Brain pericyte (primary cell): ENCODE results near the gene STX10.
A peak's percentile ranks its signal among the peaks of the same experiment; 100 is the strongest.

Source experiments
- DNase-seq: peaks from one replicate; pipeline ENCODE4 v3.0.0-alpha.2; 2012; ENCODE audit warnings: low read depth, low spot score

The STX10 gene

DNA sequence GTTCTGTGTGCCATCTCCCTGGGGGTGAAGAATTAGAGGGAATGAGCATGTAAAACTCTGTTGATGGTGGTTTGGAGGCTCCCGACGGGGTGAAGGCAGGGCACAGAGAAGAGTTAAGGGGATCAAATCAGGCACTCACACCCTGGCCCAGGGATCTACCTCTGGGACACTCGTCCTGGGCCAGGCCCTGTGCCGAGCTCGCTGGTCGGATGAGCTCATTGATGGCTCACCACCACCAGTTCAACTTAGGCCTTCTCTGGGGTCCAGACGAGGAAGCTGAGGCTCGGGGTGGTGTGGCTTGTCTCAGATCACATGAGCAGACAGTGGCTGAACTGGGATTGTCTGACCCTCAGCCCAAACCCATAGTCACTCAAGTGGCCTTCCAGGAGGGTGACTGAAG lies 30.5 kb downstream of the STX10 start:
- DNase-seq = no peak

DNA sequence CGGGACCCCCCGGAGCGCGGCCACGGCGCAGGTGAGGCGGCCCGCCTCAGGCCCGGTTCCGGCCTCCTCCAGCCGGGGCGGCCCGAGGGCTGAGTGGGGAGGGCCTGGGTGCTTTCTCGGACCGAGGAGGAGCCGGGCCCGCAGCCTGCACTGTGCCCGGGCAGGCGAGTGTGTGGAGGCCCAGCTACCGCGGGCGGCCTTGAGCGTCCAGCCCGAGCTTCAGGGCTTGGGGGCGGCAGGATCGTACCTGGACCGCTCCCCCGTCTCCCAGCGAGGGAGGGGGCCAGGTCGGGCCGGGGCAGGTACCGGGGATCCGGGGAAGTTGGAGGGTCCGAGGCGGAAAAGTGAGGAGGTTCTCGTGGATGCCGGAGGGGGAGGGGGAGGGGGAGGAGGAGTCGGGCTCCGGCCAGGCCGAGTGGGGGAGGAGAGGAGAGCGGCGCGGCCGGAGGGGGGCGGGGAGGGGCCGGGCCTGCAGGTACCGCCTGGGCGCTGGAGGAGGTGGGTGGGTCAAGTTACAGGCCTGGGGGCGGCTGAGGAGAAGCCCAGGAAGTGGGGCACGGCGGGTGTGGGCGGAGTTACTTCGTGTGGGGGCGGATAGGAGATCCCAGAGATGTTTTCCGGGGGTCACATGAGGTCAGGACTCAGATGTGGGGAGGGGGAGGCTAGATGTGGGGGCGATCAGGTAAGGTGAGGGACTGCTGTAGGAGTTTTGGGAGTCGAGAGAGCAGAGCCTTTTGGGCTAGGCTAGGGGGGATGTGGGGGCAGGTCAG lies 31.6 kb downstream of the STX10 start:
- DNase-seq = no peak

DNA sequence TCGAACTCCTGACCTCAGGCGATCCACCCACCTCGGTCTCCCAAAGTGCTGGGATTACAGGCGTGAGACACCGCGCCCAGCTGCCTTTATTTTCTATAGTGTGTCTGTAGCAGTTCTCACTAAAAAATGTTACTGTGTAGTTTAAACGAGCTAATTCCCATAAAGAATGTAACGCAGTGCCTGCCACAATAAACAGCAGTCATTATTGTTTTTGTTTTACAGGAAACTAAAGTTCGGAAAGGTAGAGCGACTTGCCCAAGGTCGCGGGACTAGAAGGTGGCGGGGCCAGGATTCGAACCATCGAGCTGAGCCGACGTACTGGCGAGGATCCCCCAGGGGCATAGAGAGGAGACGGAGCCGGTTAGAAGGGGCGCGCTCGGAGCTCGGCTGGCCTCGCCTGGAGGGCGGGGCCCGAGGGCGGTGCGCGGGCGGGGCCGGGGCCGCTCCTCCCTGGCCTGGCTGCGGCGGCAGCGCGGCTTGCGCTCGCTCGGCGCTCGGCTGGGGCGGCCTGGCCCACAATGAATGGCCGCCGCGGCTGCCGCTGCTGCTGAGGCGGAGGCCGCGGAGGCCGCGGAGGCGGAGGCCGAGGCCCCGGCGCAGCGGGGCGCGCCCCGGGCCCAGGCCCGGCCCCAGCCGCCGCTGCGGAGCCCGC lies 32.3 kb downstream of the STX10 start, which contains the start of gene NACC1:
TSS of gene NACC1 (plus strand) at position 493 of the 652 bp plus-strand sequence. CDS start 16,944 bp downstream, outside the sequence.
- DNase-seq = peak; percentile 34

DNA sequence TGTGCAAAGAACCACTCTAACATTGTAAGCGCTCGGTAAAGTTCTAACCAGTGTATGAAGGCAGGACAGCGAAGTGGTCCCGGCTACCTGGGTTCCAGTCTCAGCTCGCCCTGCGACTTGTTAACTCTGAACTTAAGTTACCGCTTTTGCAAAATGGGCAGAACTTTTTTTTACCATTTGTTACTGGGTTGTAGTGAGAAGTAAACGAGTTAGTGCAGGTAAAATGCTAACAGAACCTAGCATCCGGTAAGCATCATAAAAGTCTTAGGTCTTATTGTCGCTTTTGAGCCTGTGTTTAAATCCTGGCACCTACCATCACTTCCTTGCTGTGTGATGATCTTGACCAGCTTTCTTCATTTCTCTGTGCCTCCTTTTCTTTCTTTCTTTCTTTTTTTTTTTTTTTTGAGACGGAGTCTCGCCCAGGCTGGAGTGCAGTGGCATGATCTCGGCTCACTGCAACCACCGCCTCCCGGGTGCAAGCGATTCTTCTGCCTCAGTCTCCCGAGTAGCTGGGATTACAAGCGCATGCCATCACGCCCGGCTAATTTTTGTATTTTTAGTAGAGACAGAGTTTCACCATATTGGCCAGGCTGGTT lies 32.9 kb downstream of the STX10 start:
- no peak for DNase-seq

DNA sequence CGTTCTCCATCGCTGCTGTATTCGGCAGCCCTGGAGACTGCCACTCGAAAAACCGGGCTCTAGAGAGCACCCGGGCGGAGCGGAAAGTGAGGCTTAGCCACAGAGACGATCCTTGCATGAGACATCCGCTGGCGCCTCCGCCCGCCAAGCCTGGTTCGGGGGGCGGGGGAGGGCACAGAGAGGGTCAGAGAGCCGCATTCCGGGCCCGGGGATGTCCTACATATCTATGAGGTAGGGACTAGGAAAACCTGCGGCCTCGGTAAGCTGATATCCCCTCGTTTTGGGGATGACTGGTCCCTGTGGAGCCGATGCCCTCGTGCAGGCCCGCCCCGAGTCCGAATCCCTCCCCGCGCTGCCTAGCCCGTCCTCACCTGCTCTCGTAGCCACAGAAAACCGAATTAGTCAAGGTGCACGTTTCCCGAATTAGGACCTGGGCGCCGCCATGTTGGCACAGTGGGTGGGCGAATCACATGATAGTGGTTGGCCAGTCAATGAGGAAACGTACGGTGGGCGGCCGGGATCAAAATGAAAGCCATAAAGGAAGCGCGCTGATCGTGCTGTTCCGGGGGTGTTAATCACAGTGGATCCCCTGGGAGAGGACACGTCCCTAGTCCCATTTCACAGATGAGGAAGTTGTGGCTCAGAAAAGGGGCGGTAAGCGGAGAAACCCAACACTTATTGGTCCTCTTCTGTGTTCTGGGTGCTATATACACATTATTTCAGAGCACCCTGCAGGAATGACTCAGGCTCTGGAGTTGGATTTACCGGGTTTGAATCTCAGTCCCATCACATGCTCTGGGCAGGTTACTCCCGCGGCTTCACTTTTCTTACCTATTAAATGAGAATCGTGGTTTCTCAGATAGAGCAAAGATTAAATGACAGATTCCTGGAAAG lies 33.6 kb downstream of the STX10 start, which contains the start of gene TRMT1:
TSS of gene TRMT1 (minus strand) at position 459 of the 894 bp plus-strand sequence. CDS start at position 118, 341 bp downstream.
- DNase-seq = peak; percentile 52

DNA sequence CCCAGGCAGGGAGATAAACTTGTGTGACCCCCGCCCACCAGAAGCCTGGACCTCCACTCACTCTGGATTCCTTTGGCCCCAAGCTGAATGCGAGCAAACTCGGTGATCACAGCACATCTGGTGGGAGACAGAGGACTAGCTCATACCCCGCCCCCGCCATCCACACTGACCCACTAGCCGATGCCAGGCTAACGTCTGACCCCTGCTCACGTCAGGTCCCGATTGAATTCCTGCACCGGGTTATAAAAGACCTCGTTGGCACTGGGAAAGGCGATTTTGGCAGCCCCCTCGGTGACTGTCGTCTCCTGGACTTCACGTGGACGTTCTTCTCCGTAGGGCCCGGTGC lies 34.3 kb downstream of the STX10 start:
- DNase-seq = no peak

DNA sequence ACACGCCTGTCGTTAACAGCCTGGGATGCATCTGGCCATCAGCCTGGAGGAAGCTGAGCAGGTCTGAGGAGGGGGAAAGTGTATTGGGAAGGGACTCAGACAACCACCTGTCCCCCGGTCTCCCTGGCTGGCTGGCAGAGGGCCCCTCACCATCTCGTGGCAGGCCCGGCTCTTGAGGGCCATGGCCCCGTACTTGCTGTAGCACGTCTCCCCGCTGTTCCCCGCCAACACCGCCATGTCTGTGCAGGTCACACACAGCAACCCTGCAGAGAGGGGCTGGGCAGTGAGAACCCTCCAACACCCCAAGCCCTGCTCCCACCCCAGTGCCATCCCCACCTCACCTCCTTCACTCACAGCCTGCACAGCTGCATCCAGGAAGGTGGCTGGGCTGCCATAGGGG lies 37.6 kb downstream of the STX10 start:
- no peak for DNase-seq

DNA sequence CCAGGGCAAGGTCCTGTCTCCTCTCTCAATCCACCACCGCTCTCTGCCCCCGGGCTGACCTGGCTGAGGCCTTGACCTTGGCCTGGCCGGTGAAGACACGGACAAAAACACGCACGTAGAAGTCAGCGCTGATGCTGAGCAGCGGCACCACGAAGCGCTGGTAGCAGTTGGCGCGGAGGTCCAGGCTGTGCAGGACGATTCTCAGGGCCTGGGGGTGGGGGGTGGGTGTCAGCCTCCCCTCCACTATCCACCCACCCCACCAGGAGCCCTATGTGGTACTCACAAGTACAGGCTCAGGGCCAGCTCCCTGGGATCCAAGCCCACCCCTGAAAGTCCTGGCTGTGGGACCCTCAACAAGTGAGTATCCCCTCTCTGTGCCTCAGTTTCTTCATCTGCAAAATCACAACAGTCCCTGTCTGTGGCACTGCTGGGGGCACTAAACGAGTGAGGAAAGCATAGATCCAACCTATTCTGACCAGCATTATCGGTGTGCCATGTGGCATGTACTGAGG lies 40.0 kb downstream of the STX10 start:
- no peak for DNase-seq

DNA sequence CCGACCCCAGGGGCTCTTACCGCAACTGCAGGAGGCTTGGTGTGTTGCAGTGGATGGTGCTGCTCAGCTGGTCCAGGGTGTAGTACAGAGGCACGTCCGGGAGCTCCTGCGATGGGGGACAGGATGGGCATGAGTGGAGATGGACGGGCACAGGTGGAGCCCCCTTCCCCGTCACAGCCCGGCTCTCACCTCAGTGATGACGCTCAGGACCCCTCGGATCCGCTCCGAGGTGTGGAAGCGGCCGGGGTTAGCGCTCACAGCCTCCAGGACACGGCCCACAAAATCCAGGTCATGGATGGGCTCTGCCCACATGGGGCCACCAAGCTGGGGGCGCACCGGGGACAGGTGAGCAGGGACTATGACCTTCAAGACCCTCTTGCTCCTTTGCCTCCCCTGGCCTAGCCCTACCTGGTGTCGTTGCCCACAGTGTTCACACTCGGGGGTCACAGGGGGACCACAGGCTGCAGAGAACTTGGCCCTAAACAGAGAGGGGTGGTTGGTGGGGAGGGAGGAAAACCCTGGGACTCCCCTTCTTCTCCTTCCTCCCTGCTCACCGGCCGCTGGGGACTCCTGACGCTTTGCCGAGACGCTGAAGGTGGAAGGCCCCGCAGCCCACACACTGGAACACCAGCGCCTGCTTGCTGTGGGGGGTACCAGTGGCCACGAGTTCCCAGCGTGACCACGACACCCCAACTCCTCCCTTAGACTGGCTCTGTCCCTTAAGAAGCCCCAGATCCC lies 40.6 kb downstream of the STX10 start:
- DNase-seq = no peak

DNA sequence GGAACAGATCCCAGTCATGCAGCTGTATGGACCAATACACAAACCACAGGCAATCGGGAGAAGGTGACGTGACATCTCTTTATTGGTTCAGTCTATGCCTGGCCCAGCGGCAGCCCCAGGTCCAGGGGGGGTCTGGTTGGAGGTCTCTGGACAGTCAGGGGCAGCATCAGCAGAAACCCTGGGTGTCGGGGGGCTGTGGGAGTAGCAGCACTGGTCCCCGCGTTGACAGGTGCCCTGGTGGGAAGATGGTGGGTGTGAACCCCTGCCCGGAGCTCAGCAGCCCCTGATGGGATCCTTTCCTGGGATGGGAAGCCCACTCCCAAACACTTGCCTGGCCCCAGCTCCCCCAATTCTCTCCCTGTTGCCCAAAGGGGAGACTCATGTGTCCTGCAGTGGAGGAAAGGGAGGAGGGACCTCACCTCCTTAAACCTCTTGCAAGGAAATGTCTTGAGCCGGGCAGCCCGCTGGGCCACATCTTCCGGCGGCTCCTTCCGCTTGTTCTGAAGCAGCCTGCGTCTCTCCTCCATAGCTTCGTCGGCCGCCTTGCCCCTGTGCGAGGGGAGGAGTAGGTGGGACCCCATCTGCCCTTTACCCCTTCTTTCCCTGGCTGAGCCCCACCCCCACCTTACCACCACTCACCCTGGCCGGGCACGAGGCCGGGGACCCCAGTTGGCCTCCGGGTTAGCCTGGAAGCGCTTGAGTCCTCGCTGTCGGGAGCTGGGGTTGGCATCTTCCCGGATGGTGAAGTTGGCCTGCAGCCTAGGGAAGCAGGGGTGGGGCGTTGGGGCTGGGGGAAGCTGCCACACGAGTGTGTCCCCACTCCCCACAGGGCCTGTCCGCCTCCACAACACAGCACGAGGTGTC lies 45.1 kb downstream of the STX10 start:
- DNase-seq = no peak

DNA sequence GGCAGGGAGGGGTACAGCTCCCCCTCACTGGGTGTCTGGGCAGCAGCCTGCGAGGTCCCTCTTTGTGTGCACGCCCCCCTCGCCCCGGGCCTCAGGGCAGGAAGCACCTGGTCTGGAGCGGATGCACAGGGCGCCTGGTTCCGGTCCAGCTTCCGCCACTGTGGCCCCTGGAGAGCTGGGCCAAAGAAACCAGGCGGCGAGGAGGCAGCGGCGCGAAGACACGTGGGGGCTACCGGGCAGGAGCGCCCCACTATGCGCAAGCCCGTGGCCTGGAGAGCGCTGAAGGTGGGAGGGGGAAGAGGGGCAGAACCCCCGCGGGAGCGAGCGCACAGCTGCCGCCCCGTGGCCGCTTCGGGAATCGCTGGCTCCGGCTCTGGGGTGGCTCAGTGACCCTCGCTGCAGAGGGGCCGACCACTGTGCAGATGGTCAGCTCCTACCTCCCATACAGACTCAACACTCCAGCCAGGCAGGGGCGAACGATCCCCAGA lies 45.8 kb downstream of the STX10 start:
- DNase-seq = no peak

DNA sequence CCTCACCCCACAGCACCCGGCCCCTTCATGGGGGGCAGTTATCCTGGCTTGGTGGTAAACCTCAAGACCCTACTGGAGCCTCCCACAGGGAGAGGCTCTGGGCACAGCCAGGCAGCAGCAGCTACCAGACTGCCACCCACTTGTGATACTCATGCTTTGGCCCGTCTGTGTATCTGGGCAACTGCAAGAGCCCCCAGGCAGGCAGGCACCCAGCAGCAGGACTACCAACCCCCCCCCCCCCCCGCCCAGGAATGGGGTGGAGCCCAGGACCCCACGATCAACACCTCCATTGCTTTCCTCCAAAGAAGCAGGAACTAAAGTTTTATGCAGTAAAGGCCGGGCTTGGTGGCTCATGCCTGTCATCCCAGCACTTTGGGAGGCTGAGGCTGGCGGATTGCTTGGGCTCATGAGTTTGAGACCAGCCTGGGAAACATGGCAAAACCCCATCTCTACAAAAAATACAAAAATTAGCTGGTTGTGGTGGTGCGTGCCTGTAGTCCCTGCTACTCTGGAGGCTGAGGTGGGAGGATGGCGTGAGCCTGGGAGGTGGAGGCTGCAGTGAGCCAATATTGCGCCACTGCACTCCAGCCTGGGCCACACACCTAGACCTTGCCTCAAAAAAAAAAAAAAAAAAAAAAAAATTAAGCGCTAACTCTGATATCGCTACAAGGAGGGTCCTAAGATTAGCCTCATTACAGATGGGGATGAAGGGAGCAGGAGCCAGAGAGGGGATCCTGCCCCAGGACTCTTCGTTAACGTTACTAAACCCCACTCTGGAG lies 46.4 kb downstream of the STX10 start:
- no peak for DNase-seq

DNA sequence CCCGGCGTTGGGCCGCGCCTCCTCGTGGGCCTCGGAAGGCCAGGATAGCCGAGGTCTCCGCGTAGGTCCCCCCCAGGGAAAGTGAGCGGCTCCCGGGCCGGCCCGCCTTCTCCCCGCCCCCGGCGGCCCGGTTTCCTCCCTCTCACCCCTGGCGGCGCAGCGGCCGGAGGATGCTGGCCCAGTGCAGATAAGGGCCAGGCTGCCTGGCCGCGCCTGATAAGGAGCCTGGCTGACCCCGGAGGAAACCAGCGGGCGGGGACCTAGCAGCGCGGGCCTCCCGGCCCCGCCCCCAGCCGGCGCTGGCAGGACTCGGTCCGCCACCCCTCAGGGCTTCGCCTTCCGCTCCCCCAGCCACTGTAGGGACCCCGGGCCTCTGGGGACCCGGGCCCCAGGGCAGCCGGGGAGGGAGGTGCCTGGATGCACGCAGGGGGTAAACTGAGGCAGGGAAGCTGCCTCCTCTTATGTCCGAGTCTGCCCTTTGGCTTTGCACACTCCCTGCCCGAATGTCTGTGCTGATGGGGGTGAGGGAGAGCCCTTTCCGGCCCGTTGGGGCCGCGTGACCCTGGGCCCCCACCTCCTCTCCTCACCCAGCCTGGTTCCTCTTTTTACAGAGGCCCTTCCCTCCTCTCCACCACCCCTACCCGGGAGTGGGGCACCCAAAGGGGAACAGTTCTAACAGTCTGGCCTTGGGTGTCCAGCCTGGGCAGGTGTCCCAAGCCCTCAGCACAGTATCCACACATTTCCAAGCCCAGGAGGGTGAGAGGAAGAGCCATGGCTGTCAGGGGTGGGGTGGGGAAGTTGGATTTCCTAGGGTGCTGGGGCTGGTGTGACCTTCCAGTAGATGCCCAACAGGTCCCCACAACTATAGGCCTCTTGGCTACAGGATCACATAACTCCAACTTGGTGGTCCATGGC lies 47.3 kb downstream of the STX10 start, which contains the start of gene LYL1:
TSS of gene LYL1 (minus strand) at position 193 of the 915 bp plus-strand sequence. CDS start 1,687 bp downstream, outside the sequence.
- no peak for DNase-seq

DNA sequence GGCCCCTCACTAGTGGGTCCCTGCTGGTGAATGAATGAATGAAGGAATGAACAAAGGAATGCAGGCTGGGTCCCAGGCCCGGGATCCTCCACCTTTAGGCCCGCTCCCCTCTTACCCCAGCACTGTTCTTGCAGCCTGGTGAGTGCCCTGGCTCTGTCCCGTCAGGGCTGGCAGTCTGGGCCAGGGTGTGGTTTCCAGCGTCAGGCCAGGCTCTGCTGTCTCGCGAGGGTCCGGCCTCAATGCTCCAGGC lies 47.8 kb downstream of the STX10 start:
- DNase-seq = no peak

DNA sequence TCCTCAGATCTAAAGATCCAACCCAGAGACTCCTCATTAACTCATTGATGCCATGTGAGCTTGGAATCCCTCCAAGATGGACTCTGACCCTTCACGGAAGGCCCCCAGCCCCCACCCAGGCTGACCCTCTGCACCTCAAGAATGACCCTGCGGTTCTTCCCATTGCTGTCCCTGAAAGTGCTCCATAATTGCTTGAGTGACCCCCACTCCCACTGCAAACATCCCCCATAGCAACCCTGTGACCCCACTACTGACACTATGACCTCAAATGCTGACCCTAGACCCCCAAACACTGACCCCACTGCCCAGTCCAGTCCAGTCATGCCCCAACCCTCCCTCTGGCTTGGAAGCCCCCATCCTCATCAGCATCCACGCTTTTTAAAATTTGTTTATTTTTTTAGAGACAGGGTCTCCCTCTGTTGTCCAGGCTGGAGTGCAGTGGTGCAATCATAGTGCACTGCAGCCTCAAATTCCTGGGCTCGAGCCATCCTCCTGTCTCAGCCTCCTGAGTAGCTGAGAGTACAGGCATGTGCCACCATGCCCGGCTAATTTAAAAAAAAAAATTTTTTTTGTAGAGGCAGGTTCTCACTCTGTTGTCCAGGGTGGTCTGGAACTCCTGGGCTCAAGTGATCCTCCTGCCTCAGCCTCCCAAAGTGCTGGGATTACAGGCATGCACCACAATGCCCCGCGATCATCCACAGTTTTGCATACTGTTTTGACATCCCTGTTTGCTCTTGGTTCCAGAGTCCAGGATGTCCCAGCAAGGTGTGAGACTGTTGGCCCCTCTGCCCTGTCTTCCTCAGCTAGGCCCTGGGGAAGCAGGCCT lies 48.4 kb downstream of the STX10 start:
- DNase-seq = no peak

DNA sequence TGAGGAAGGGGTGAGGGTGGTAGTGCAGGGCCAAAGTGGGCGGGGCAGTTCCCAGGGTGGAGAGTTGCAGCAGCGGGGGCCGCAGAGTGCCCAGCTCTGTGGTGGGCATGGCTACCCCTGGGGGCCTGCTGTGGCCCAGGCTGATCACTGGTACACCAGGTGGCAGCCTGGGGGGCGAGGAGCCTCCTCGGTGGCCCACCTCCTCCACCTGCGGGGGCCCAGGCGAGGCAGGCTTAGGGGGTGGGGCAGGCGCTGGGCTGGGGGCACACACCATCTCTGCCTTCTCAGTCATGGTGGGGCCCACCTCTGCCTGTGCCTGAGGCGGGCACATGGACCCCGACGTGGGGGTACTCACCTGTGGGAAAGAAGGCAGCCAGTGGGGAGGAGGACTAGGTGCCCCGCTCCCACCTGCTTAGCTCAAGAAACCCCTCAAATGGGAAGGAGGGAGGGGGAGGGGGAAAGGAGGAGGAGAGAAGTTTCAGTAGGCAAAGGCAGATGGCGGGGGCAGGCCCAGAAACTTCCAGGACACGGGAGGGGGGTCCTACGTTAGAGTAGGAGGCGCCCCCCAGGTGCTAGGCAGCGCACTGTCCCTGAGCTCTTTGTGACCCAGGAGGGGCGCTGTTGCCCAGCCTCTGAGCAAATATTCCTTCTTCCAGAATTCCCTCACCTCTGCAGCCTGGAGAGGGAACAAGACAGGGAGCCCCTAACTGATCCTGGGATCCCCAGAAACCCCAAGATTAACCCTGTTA lies 49.2 kb downstream of the STX10 start:
- no peak for DNase-seq
